HEK293 (cell line): ENCODE data around the gene NOS1AP.

Source experiments
- CTCF ChIP-seq: fragments of 450-650 bp; formaldehyde crosslinking; IDR thresholded peaks from 2 replicates; pipeline ENCODE4 v1.5.1; 2016; ENCODE audit warnings: missing biosample characterization, missing genetic modification characterization
- SCRT2 ChIP-seq: fragments of 450-650 bp; formaldehyde crosslinking; IDR thresholded peaks from 2 replicates; pipeline ENCODE4 v1.5.1; 2016; ENCODE audit warnings: missing biosample characterization, missing genetic modification characterization
- TSHZ1 ChIP-seq: fragments of 450-650 bp; formaldehyde crosslinking; IDR thresholded peaks from 2 replicates; pipeline ENCODE4 v1.5.1; 2016; ENCODE audit warnings: missing biosample characterization, missing genetic modification characterization, borderline replicate concordance
- ZNF132 ChIP-seq: fragments of 450-650 bp; formaldehyde crosslinking; IDR thresholded peaks from 2 replicates; pipeline ENCODE4 v1.5.1; 2017; ENCODE audit warnings: missing biosample characterization, missing genetic modification characterization, borderline replicate concordance
- ZNF366 ChIP-seq: fragments of 450-650 bp; formaldehyde crosslinking; conservative IDR thresholded peaks from 2 replicates; pipeline ENCODE4 v1.5.1; 2016; ENCODE audit warnings: missing biosample characterization, missing genetic modification characterization
- ZNF561 ChIP-seq: fragments of 450-650 bp; IDR thresholded peaks from 2 replicates; pipeline ENCODE4 v1.5.1; 2018; ENCODE audit warnings: missing biosample characterization, missing genetic modification characterization, borderline replicate concordance
- TF ChIP-seq, protein P1 (sequence below): fragments of 450-650 bp; formaldehyde crosslinking; IDR thresholded peaks from 2 replicates; pipeline ENCODE4 v1.5.1; 2016; ENCODE audit warnings: missing biosample characterization, missing genetic modification characterization
- TF ChIP-seq, protein P2 (sequence below): fragments of 450-650 bp; formaldehyde crosslinking; IDR thresholded peaks from 2 replicates; pipeline ENCODE4 v1.5.1; 2016; ENCODE audit warnings: missing biosample characterization, missing genetic modification characterization

DNA sequence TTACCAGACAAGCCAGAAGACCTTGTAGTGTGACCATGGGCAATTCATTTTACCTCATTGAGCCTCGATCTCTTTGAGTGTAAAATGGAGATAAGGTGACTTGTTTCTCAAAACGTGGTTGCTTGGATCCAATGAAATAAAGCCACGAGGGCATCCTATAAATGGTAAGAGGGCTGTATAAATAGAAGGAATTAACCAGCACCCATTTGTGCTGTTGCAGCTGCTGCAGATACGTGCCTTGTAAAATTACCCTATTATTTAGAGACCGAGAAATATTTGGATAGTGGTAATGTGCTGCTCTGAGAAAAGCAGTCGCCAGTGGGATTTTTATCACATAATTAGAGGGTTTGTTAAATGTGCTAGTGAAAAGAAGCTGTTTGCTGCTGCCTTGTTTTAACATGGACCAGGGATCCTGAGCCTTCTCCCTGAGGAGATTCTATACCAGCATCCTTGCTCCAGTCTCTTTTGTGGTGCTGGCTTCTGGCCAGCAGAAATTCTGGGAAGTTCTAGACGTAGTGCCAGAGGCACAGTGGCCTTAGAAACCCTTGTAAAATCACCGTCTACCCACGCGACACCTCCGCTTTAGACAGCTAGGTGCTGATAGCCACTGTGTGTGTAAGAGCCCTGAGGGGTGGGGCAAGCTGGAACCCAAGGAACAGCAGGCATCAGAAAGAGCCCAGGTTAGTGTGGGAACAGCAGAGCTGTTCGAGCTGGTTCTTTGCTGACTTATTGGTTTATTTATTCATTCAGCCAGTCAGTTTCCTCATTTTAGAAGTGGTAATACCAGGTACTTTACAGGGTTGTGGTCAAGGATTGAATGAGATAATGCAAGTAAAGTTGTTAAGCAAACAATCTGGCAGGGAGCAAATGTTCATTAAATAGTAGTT, 137.5 kb downstream of the NOS1AP start:
- TF ChIP-seq, protein P1, sequence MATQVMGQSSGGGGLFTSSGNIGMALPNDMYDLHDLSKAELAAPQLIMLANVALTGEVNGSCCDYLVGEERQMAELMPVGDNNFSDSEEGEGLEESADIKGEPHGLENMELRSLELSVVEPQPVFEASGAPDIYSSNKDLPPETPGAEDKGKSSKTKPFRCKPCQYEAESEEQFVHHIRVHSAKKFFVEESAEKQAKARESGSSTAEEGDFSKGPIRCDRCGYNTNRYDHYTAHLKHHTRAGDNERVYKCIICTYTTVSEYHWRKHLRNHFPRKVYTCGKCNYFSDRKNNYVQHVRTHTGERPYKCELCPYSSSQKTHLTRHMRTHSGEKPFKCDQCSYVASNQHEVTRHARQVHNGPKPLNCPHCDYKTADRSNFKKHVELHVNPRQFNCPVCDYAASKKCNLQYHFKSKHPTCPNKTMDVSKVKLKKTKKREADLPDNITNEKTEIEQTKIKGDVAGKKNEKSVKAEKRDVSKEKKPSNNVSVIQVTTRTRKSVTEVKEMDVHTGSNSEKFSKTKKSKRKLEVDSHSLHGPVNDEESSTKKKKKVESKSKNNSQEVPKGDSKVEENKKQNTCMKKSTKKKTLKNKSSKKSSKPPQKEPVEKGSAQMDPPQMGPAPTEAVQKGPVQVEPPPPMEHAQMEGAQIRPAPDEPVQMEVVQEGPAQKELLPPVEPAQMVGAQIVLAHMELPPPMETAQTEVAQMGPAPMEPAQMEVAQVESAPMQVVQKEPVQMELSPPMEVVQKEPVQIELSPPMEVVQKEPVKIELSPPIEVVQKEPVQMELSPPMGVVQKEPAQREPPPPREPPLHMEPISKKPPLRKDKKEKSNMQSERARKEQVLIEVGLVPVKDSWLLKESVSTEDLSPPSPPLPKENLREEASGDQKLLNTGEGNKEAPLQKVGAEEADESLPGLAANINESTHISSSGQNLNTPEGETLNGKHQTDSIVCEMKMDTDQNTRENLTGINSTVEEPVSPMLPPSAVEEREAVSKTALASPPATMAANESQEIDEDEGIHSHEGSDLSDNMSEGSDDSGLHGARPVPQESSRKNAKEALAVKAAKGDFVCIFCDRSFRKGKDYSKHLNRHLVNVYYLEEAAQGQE (tag by site-specific recombination) = no peak
- no peak for TF ChIP-seq CTCF (tag by site-specific recombination)
- no peak for TF ChIP-seq ZNF366 (tag by site-specific recombination)
- no peak for TF ChIP-seq TSHZ1 (tag by site-specific recombination)
- no peak; the same call in 1 of the 2 replicates for TF ChIP-seq ZNF561 (tag by site-specific recombination)
- TF ChIP-seq, protein P2, sequence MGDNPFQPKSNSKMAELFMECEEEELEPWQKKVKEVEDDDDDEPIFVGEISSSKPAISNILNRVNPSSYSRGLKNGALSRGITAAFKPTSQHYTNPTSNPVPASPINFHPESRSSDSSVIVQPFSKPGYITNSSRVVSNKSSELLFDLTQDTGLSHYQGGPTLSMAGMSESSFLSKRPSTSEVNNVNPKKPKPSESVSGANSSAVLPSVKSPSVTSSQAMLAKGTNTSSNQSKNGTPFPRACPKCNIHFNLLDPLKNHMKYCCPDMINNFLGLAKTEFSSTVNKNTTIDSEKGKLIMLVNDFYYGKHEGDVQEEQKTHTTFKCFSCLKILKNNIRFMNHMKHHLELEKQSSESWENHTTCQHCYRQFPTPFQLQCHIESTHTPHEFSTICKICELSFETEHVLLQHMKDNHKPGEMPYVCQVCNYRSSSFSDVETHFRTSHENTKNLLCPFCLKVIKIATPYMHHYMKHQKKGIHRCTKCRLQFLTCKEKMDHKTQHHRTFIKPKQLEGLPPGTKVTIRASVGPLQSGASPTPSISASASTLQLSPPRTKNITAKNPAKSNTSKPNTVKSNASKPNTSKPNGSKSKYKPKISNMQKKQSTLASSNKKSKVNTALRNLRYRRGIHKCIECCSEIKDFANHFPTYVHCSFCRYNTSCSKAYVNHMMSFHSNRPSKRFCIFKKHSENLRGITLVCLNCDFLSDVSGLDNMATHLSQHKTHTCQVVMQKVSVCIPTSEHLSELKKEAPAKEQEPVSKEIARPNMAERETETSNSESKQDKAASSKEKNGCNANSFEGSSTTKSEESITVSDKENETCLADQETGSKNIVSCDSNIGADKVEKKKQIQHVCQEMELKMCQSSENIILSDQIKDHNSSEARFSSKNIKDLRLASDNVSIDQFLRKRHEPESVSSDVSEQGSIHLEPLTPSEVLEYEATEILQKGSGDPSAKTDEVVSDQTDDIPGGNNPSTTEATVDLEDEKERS (tag by site-specific recombination) = no peak
- TF ChIP-seq ZNF132 = no peak
- no peak for TF ChIP-seq SCRT2 (tag by site-specific recombination)
